ENCODE results near the gene RAB7A. TPM values are rescaled to one million over a fixed set of nuclear protein-coding genes. Genes with fewer than 3 reads are reported as not detected.
"Not testable (repeated sequence)": the region's sequence is repeated elsewhere in the genome, so short reads cannot be mapped to it uniquely, and the experiment has no call there.

The RAB7A gene
- total RNA-seq, 2 donors from 2014 or later: 145 to 166 TPM

DNA sequence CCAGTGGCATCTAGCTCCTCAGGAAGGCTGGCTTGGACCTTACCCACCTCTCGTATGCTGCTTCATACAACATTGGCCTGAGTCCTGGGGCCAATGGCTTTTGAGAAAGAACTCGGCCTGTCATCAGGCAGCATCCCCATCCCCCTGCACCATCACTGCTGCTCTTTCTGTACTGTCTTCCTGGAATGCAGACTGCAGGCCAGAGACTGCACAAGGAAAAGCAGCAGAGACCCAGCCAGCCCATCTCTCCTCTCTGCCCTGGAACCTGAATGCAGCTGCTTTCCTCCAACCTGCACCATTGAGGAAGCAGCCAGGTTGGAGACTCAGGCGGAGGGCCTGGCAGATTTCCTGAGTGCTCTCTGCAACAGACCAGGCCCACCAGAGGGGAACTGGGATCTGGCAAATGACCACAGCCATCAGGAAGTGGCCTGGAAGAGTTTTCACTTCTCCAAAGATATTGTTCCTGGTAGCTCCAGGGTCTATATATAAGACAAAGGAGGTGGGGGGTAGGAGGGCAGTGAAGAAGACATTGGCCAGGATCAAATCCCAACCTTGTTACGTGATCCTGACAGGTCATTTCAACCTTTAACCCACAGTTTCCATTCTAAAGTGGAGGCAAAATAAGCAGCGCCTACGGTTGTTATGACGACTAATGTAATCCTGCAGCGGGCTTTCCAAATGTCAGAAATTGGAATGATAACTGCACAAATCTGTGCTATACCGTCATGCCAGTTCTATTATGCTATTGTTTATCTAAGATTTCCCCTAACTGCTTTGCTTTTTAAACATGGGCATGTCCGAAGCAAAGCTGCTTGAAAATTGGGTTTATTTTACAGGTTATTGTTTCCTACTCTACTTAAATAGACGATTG lies 24.4 kb upstream of the RAB7A start:
- Mint-ChIP-seq H3K4me1 (peaks cover 2% of the 10 kb centered on the region), H3K36me3 (ENCODE audit: low read depth) (peaks cover 3% of the 10 kb centered on the region), H3K4me3 (no peak overlapping the region), H3K27me3 (no peaks in the 10 kb centered on the region), H3K27ac (no peak overlapping the region)
- H3K9me3 ChIP-seq (ENCODE audit: control insufficient read depth, low read length, poor library complexity, severe bottlenecking): no peaks in the 10 kb centered on the region
- ATAC-seq: no peak
- DNase-seq: no peak

- Mint-ChIP-seq H3K4me1 (peaks cover 2% of the 10 kb centered on the region), H3K4me3 (no peak overlapping the region), H3K27ac (no peak overlapping the region), H3K27me3 (no peaks in the 10 kb centered on the region), H3K36me3 (ENCODE audit: low read depth) (peaks cover 3% of the 10 kb centered on the region)
- DNase-seq (no peak), ATAC-seq (no peak)
- no peaks in the 10 kb centered on the region for H3K9me3 ChIP-seq (ENCODE audit: control insufficient read depth, low read length, poor library complexity, severe bottlenecking)
Observed at GRCh38 chr3:128702391-128702790, 23.6 kb upstream of the RAB7A start.

- H3K9me3 ChIP-seq (ENCODE audit: control insufficient read depth, low read length, poor library complexity, severe bottlenecking): no peaks in the 10 kb centered on the region
- Mint-ChIP-seq H3K27ac (no peak overlapping the region), H3K27me3 (no peaks in the 10 kb centered on the region), H3K36me3 (ENCODE audit: low read depth) (no peaks in the 10 kb centered on the region), H3K4me1 (peaks cover 2% of the 10 kb centered on the region), H3K4me3 (no peak overlapping the region)
- no peak for ATAC-seq
- no peak for DNase-seq
Observed at GRCh38 chr3:128703561-128703960, 22.4 kb upstream of the RAB7A start.

GRCh38 chr3:128706086-128706615 lies 19.8 kb upstream of the RAB7A start:
- no peak overlapping the region for H3K27ac Mint-ChIP-seq
- H3K4me1 Mint-ChIP-seq: peaks cover 2% of the 10 kb centered on the region
- H3K27me3 Mint-ChIP-seq: no peaks in the 10 kb centered on the region

GRCh38 chr3:128707928-128708494 lies 18.0 kb upstream of the RAB7A start:
- no peaks in the 10 kb centered on the region for H3K9me3 ChIP-seq (ENCODE audit: control insufficient read depth, low read length, poor library complexity, severe bottlenecking)
- H3K36me3 Mint-ChIP-seq (ENCODE audit: low read depth): no peaks in the 10 kb centered on the region
- DNase-seq (no peak), ATAC-seq (no peak)
- no peaks in the 10 kb centered on the region for H3K27me3 Mint-ChIP-seq
- H3K4me1 Mint-ChIP-seq: peaks cover 2% of the 10 kb centered on the region
- peak overlapping the region; percentile 45 for H3K27ac Mint-ChIP-seq
- H3K4me3 Mint-ChIP-seq: no peak overlapping the region

More at GRCh38 chr3:128706086-128706615, 19.8 kb upstream of the RAB7A start:
- DNase-seq (no peak), ATAC-seq (no peak)
- H3K36me3 Mint-ChIP-seq (ENCODE audit: low read depth): no peaks in the 10 kb centered on the region
- no peak overlapping the region for H3K4me3 Mint-ChIP-seq
- H3K9me3 ChIP-seq (ENCODE audit: control insufficient read depth, low read length, poor library complexity, severe bottlenecking): no peaks in the 10 kb centered on the region

- H3K9me3 ChIP-seq (ENCODE audit: control insufficient read depth, low read length, poor library complexity, severe bottlenecking): no peaks in the 10 kb centered on the region
- ATAC-seq (no peak), DNase-seq (no peak)
- H3K27ac Mint-ChIP-seq: no peak overlapping the region
- H3K36me3 Mint-ChIP-seq (ENCODE audit: low read depth): no peaks in the 10 kb centered on the region
- peaks cover 2% of the 10 kb centered on the region for H3K4me1 Mint-ChIP-seq
- H3K27me3 Mint-ChIP-seq: no peaks in the 10 kb centered on the region
- H3K4me3 Mint-ChIP-seq: no peak overlapping the region
Observed at GRCh38 chr3:128709038-128709437, 16.9 kb upstream of the RAB7A start.

DNA sequence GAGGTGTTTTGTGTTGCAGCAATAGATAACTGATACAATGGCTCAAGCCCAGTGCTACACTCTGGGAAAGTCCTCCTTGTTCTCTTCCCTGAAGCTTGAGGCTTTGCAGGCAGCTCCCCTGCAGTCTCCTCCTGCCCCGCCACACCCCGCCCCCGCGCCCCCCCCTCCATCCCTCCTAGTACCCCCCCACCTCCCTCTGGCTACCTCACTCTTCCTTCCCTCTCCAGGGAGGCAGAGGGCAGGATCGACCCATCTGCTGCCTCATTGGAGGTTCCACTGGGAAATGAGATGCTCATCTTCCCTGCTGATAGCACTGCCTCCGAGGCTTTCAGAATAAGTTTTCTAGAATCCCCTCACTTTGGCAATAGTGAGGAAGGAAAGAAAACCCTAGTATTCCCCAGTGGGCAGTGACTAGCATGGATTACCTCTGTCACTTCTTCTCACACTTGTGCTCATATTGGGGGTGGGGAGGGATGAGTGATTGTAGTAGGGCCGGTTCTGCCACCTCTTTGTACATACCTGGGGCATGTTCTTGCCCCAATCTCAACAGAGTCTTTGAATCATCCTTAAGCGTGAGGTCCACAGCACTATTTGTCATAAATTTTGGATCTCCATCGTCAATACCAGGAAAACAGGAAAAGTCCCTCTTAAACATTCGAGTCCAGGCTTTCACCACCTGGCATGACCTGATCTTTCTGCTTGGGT lies 16.3 kb upstream of the RAB7A start:
- Mint-ChIP-seq H3K4me1 (peaks cover 2% of the 10 kb centered on the region), H3K27me3 (no peaks in the 10 kb centered on the region), H3K36me3 (ENCODE audit: low read depth) (no peaks in the 10 kb centered on the region), H3K4me3 (no peak overlapping the region), H3K27ac (no peak overlapping the region)
- DNase-seq (no peak), ATAC-seq (no peak)
- no peaks in the 10 kb centered on the region for H3K9me3 ChIP-seq (ENCODE audit: control insufficient read depth, low read length, poor library complexity, severe bottlenecking)

DNA sequence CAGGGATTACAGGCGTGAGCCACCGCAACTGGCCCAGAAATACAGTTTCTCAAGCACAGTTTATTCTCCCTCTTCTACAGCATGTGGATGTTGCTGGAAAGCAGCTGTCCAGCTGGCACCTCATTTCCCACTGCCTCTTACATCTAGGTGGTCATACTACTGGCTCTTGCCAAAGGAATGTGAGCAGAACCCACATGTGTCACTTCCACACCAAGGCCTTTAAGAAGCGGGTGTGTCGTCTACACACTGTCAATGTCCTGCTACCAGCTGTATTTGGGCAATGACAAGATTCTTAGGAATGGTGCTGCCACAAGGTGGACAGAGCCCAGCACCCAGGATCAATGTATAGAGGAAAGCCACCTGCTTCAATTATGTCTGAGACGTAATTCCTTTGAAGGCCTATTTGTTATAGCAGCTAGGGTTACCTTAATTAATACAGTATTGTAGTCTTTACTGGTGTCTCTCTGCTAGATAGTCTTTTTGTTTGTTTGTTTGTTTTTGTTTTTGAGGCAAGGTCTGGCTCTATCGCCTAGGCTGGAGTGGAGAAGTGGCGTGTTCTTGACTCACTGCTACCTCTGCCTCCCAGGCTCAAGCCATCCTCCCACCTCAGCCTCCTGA lies 15.1 kb upstream of the RAB7A start:
- ATAC-seq (no peak), DNase-seq (no peak)
- Mint-ChIP-seq H3K36me3 (ENCODE audit: low read depth) (no peaks in the 10 kb centered on the region), H3K27ac (no peak overlapping the region), H3K4me1 (peaks cover 7% of the 10 kb centered on the region), H3K4me3 (no peak overlapping the region), H3K27me3 (no peaks in the 10 kb centered on the region)
- H3K9me3 ChIP-seq (ENCODE audit: control insufficient read depth, low read length, poor library complexity, severe bottlenecking): no peaks in the 10 kb centered on the region

- Mint-ChIP-seq H3K4me1 (peaks cover 8% of the 10 kb centered on the region), H3K27ac (peak overlapping the region; percentile 11), H3K27me3 (no peaks in the 10 kb centered on the region), H3K4me3 (no peak overlapping the region), H3K36me3 (ENCODE audit: low read depth) (no peaks in the 10 kb centered on the region)
- DNase-seq (no peak), ATAC-seq (no peak)
- H3K9me3 ChIP-seq (ENCODE audit: control insufficient read depth, low read length, poor library complexity, severe bottlenecking): no peaks in the 10 kb centered on the region
Observed at GRCh38 chr3:128712848-128713247, 13.1 kb upstream of the RAB7A start.

DNA sequence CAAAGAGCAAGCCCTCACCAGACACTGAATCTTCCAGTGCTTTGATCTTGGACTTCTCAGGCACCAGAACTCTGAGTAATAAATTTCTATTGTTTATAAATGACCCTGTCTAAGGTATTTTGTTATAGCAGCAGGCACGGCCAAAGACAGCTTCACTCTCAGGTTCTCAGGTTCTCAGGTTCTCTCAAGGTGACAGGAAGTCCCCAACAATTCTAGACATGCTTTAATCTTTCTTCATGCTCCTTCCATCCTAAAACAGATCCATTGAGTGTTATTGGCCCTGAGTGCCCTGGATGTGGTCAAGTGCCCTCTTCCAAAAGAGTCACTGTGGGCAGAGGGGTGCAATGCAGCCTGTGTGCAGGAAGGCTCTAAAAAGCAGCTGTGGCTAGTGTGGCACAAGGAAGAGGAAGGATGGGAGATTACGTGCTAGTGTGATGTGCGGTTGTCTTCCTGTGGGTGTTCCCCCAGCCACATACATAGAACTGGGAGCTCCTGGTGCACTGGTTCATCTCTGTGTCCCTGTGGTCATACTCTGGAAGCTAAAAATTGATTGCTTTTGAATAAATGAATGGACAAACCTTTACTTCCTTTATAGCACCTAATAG lies 11.0 kb upstream of the RAB7A start:
- Mint-ChIP-seq H3K27me3 (no peaks in the 10 kb centered on the region), H3K4me3 (peak overlapping the region; percentile 74), H3K27ac (peak overlapping the region; percentile 41), H3K36me3 (ENCODE audit: low read depth) (no peaks in the 10 kb centered on the region), H3K4me1 (peaks cover 9% of the 10 kb centered on the region)
- ATAC-seq (peak; percentile 97), DNase-seq (no peak)
- no peaks in the 10 kb centered on the region for H3K9me3 ChIP-seq (ENCODE audit: control insufficient read depth, low read length, poor library complexity, severe bottlenecking)

DNA sequence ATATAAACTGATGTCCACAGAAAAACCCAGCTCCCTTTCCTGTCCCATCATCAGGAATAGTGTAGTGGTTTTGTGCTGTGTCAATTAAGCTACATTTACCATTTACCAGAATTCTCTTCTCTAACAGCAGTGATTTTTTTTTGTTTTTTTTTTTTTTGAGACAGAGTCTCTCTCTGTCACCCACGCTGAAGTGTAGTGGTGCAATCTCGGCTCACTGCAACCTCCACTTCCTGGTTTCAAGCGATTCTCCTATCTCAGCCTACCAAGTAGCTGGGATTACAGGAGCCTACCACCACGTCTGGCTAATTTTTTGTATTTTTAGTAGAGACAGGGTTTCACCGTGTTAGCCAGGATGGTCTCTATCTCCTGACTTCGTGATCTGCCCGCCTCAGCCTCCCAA lies 7.1 kb upstream of the RAB7A start:
- not testable (repeated sequence) for H3K4me3 Mint-ChIP-seq; H3K9me3 ChIP-seq (ENCODE audit: control insufficient read depth, low read length, poor library complexity, severe bottlenecking); ATAC-seq; H3K36me3 Mint-ChIP-seq (ENCODE audit: low read depth); H3K4me1 Mint-ChIP-seq; DNase-seq; H3K27ac Mint-ChIP-seq
- H3K27me3 Mint-ChIP-seq: peaks cover 21% of the 10 kb centered on the region

DNA sequence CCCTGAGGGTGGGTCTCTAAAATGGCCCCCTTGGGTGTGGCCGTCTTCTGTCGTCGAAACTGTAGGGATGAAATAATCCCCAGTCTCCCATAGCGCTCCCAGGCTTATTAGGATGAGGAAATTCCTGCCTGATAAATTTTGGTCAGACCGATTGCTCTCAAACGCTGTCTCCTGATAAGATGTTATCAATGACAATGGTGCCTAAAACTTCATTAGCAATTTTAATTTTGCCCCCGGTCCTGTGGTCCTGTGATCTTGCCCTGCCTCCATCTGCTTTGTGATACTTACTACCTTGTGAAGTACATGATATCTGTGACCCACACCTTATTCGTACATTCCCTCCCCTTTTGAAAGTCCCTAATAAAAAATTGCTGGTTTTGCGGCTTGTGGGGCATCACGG lies 5.1 kb upstream of the RAB7A start:
- H3K4me3 Mint-ChIP-seq: no peak overlapping the region
- peaks cover under 1% of the 10 kb centered on the region for H3K36me3 Mint-ChIP-seq (ENCODE audit: low read depth)
- H3K27me3 Mint-ChIP-seq: peaks cover 21% of the 10 kb centered on the region
- H3K4me1 Mint-ChIP-seq: peaks cover 5% of the 10 kb centered on the region
- H3K9me3 ChIP-seq (ENCODE audit: control insufficient read depth, low read length, poor library complexity, severe bottlenecking): no peaks in the 10 kb centered on the region
- ATAC-seq (no peak), DNase-seq (no peak)
- no peak overlapping the region for H3K27ac Mint-ChIP-seq

GRCh38 chr3:128723477-128723876 lies 2.5 kb upstream of the RAB7A start:
- H3K4me3 Mint-ChIP-seq: no peak overlapping the region
- H3K27ac Mint-ChIP-seq: no peak overlapping the region

More at GRCh38 chr3:128723477-128723876, 2.5 kb upstream of the RAB7A start:
- Mint-ChIP-seq H3K27me3 (peaks cover 21% of the 10 kb centered on the region), H3K36me3 (ENCODE audit: low read depth) (peaks cover 2% of the 10 kb centered on the region), H3K4me1 (peaks cover 18% of the 10 kb centered on the region)
- DNase-seq: no peak
- no peaks in the 10 kb centered on the region for H3K9me3 ChIP-seq (ENCODE audit: control insufficient read depth, low read length, poor library complexity, severe bottlenecking)
- ATAC-seq: no peak

All from T-helper 17 cell (primary cell).